ENCODE data around the gene TMEM53.

DNA sequence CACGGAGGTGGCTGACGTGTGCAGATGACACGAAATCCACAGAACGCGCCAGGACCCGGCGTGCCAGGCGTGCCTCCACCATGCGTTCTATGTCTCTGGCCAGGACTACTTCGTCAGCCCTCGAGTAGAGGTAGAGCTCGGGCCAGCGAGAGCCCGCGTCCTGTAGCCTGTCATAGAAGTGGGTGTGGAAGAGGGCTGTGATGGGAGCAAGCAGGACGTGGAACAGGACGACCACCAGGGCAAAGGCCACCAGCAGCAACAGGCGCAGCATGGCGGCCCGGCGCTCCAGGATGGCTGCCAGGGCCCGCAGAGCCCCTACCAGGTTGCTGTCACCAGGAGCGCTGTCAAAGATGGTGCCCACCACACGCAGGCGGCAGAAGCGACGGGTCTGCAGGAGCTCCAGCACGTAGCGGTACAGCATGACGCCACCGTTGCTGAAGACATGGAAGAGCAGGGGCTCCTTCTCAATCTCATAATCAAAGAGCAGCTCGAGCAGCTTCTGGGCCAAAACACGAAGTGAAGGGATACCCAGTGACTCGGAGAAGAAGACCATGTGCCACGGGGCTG, 19.6 kb downstream of the TMEM53 start:
- TF ChIP-seq, protein P1, sequence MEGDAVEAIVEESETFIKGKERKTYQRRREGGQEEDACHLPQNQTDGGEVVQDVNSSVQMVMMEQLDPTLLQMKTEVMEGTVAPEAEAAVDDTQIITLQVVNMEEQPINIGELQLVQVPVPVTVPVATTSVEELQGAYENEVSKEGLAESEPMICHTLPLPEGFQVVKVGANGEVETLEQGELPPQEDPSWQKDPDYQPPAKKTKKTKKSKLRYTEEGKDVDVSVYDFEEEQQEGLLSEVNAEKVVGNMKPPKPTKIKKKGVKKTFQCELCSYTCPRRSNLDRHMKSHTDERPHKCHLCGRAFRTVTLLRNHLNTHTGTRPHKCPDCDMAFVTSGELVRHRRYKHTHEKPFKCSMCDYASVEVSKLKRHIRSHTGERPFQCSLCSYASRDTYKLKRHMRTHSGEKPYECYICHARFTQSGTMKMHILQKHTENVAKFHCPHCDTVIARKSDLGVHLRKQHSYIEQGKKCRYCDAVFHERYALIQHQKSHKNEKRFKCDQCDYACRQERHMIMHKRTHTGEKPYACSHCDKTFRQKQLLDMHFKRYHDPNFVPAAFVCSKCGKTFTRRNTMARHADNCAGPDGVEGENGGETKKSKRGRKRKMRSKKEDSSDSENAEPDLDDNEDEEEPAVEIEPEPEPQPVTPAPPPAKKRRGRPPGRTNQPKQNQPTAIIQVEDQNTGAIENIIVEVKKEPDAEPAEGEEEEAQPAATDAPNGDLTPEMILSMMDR (IDR thresholded peaks at IDR 0.05): no peak
- TF ChIP-seq POLR2A (IDR thresholded peaks at IDR 0.05): no peak

Measured in heart left ventricle (tissue), 13 donors.